TTC549 (cell line): ENCODE measurements around the gene ISLR.

ENCODE experiments used
- FAIRE-seq: peaks from 2 replicates; lab custom pipeline; 2012; peaks lifted over from hg19 to GRCh38; lab: Jason Lieb, UNC

Gene ISLR, protein sequence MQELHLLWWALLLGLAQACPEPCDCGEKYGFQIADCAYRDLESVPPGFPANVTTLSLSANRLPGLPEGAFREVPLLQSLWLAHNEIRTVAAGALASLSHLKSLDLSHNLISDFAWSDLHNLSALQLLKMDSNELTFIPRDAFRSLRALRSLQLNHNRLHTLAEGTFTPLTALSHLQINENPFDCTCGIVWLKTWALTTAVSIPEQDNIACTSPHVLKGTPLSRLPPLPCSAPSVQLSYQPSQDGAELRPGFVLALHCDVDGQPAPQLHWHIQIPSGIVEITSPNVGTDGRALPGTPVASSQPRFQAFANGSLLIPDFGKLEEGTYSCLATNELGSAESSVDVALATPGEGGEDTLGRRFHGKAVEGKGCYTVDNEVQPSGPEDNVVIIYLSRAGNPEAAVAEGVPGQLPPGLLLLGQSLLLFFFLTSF

GRCh38 chr15:74173380-74174218 lies at the start of gene ISLR:
ISLR (plus strand) TSS chr15:74173710; CDS start chr15:74174859, 1,149 bp downstream.
- no peak for FAIRE-seq

DNA sequence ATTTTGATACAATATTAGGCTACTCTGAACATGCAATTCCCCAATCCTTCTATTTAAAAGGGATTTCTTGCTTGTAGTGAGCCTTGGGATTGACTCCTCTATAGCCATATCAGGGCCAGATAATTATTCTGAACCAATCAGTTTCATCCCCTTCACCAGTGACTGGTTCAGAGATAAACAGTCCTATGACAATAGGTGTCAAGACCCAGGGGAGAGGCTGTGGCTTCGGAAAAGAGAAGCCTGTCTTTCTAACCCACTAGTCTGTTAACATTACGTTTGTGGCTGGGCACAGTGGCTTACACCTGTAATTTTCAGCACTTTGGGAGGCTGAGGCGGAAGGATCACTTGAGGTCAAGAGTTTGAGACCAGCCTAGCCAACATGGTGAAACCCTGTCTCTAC lies 49.3 kb upstream of the ISLR start:
- no peak for FAIRE-seq

- FAIRE-seq, result no peak
These were observed 48.8 kb upstream of the ISLR start for GRCh38 chr15:74124759-74125158.

GRCh38 chr15:74127255-74127953 lies 46.1 kb upstream of the ISLR start:
- no peak for FAIRE-seq

DNA sequence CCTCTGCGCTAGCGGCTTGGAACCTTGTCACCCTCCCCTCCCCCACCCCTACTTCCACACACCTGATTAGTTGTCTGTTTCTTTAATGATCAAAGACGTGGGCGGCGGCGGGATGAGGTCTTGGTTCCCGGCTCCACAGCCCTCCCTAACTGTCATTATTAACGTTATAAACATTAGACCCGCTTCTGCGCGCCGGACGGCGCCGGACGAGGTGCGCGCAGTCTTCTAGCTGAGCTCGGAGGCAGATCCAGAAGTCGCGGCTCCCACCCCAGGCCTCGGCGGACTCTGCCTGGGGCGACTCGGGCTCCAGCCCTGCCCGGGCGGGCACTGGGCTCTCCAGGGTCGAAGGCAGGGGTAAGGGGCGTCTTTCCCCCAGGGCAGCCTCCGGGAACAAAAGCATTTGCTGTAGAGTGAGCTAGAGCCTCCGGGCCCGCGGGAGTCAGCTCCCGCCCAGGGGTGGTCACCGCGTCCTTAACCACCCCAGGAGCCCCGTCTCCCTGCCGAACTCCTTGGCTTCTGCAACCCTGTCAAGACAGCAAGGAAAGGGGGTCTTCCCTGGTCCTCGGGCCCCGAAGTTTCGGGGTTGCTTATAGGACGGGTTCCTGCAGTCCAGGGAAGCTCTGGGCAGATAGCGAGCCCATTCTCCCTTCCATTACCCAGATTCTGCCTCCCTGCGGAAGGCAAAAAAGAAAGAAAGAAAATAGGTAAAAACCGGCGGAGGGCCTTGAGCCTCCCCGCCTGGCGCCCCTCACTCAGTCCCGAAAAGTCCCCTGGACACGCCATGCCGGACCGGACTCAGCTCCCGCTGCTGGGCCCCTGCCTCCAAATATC lies 45.3 kb upstream of the ISLR start:
- FAIRE-seq, result no peak

DNA sequence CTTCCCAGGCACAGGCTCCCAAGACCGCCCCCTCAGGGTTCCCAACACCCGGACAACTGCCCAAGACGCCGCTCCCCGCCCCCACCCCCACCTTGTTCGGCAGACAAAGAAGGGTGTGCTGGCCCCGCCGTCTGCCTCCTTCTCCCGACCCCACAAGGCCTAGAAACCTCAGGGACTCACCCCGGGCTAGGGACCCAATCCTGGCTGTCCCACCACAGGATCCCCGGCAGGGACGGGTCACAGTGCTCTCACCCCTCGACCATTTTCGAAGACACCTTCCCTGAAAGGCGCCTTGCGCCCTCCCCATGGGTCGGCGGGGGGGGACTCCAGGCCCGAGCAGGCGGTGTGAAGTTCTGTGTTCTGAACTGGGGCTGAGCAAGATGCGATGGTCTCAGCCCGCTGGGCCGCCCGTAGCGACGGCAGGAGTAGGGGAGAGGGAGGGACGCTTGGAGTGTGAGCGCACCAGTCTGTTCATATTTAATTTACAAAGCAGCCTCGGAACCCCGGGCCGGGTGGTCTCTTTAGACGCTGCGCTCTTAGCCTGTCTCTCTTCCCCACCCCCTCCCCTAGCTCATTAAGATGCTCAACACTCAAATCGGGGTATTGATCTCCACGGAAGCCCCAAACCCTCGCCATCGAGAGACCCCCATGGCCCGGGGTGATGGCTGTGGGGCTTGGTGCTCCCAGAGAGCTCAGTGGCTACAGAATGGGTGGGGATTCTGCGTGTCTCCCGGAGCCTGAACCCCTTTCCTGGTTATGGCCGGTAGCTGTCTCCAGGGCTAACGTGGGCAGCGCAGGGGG lies 44.5 kb upstream of the ISLR start:
- FAIRE-seq, result no peak

GRCh38 chr15:74129586-74130154 lies 43.8 kb upstream of the ISLR start:
- FAIRE-seq, result no peak

DNA sequence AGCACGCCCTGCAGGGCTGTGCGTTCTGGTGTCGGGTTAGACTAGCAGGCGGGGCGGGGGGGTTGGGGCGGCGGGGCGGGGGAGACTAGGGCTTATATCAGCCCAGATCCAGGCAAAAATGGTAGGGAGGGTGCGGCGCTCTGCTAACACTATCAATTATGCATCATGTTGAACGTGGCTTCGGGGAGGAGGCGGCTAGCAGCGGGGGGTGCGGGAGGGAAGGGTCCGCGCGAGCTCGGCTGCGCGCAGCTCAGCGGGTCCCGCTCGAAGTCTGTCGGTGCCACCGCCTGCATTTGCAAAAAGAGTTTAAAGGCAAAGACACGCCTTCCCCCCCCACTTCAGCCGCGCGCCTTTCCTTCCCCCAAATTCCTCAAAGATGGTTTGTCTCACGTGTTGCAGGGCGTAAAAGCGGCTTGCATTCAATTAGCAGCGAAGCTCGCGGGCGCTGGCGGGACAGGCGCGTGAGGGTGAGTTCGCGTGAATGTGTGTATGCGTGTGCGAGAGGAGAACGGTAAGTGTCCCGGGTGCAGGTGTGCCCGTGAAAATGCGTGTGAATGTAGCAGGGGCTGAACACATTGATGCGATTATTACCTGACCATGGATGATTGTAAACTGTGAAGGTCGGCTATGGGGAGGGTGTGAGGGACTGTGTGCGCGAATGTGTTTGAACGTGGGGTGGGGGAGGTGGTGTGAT lies 43.2 kb upstream of the ISLR start, which contains the start of gene ISLR2:
Gene ISLR2, plus strand, starts transcription at position 432 of the 694 bp plus-strand sequence. CDS start 2,169 bp downstream, outside the sequence.
- no peak for FAIRE-seq

GRCh38 chr15:74130849-74131627 lies 42.5 kb upstream of the ISLR start:
- FAIRE-seq, result no peak

GRCh38 chr15:74131628-74132413 lies 41.7 kb upstream of the ISLR start:
- no peak for FAIRE-seq

- FAIRE-seq, result no peak
These were observed 40.5 kb upstream of the ISLR start for GRCh38 chr15:74132681-74133651.

GRCh38 chr15:74133694-74134386 lies 39.7 kb upstream of the ISLR start:
- no peak for FAIRE-seq

DNA sequence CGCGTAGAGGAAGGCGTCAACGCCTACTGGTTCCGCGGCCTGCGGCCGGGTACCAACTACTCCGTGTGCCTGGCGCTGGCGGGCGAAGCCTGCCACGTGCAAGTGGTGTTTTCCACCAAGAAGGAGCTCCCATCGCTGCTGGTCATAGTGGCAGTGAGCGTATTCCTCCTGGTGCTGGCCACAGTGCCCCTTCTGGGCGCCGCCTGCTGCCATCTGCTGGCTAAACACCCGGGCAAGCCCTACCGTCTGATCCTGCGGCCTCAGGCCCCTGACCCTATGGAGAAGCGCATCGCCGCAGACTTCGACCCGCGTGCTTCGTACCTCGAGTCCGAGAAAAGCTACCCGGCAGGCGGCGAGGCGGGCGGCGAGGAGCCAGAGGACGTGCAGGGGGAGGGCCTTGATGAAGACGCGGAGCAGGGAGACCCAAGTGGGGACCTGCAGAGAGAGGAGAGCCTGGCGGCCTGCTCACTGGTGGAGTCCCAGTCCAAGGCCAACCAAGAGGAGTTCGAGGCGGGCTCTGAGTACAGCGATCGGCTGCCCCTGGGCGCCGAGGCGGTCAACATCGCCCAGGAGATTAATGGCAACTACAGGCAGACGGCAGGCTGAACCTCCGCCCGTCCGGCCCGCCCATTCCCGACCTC lies 39.0 kb upstream of the ISLR start:
- FAIRE-seq, result no peak

DNA sequence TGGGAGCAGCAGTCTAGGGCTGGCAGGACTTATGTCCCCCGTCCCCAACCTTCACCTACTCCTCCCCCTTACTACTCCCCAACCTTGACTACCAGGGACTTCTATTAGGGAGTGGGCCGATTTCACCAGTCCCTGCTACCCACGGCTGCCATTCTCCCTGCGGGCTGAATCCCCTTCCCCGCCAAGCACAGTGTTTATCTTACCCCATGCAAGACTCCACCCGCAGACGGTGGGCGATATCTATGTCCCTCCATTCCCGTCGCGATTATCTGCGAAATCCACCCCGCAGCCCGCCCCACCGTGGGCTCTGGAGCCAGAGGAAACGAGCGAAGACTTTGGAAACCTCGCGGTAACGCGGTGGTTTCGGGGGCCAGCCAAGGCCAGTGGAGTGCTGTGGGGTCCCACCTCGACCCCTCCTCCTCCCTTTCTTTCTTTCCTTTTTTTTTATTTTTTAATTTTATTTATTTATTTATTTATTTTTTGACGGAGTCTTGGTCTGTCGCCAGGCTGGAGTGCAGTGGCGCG lies 38.4 kb upstream of the ISLR start:
- FAIRE-seq, result no peak

- no peak for FAIRE-seq
These were observed 37.0 kb upstream of the ISLR start for GRCh38 chr15:74136540-74136813.
